ENCODE data around the gene GAS1.

Gene GAS1

GRCh38 chr9:86962692-86963091 is 15.4 kb upstream of the GAS1 start:
- DNase-seq = no peak

GRCh38 chr9:86960938-86961337 is 13.6 kb upstream of the GAS1 start:
- no peak for DNase-seq

GRCh38 chr9:86958203-86958602 is 10.9 kb upstream of the GAS1 start:
- DNase-seq = no peak

- DNase-seq = no peak
Observed at GRCh38 chr9:86955561-86955960, 8.3 kb upstream of the GAS1 start.

- DNase-seq = no peak
Observed at GRCh38 chr9:86955042-86955441, 7.7 kb upstream of the GAS1 start.

GRCh38 chr9:86953181-86953580 is 5.9 kb upstream of the GAS1 start:
- no peak for DNase-seq

GRCh38 chr9:86948074-86948929 is 996 bp upstream of the GAS1 start:
- peak; percentile 77 for DNase-seq

- peak; percentile 64 for DNase-seq
Observed at GRCh38 chr9:86946201-86947145, 833 bp downstream of the GAS1 start.

- DNase-seq = no peak
Observed at GRCh38 chr9:86945728-86946200, 1.5 kb downstream of the GAS1 start.

GRCh38 chr9:86944796-86945727 is 2.2 kb downstream of the GAS1 start:
- no peak for DNase-seq

GRCh38 chr9:86943201-86944113 is 3.8 kb downstream of the GAS1 start:
- DNase-seq = no peak

GRCh38 chr9:86942281-86943200 is 4.8 kb downstream of the GAS1 start:
- no peak for DNase-seq

GRCh38 chr9:86941197-86941596 is 6.1 kb downstream of the GAS1 start:
- DNase-seq = no peak

GRCh38 chr9:86940774-86941173 is 6.5 kb downstream of the GAS1 start:
- no peak for DNase-seq

- no peak for DNase-seq
Observed at GRCh38 chr9:86939891-86940290, 7.4 kb downstream of the GAS1 start.

GRCh38 chr9:86939321-86939720 is 8.0 kb downstream of the GAS1 start:
- DNase-seq = no peak

- no peak for DNase-seq
Observed at GRCh38 chr9:86938780-86939179, 8.5 kb downstream of the GAS1 start.

- no peak for DNase-seq
Observed at GRCh38 chr9:86926145-86926544, 21.2 kb downstream of the GAS1 start.

GRCh38 chr9:86925686-86926085 is 21.6 kb downstream of the GAS1 start:
- no peak for DNase-seq

GRCh38 chr9:86924206-86924605 is 23.1 kb downstream of the GAS1 start:
- DNase-seq = no peak
